Panc1 (cell line): Measurements from ENCODE around the gene RCOR2. TPM values are rescaled to one million over a fixed set of nuclear protein-coding genes. Genes with fewer than 3 reads are reported as not detected.

Experiments used
- ATAC-seq: fragments of 200-7000 bp; cut with Tn5 transposase; 2 replicates; pipeline ENCODE4 v1.9.1; 2020; ENCODE audit warnings: mild to moderate bottlenecking, moderate library complexity
- BruUV-seq: library from RNA; stranded (reverse); fragments of 400-500 nt; replicated peaks from 2 replicates; lab custom pipeline; 2021; lab: Mats Ljungman, UMichigan
- CTCF ChIA-PET: fragments of 300-600 bp; sonication (Branson Sonifier 250); formaldehyde crosslinking; loops from one replicate; lab custom pipeline; 2022; ENCODE audit warnings: antibody characterized with exemption; lab: Charles Lee
- POLR2A ChIA-PET: fragments of 300-600 bp; sonication (Branson Sonifier 250); formaldehyde crosslinking; loops from one replicate; lab custom pipeline; 2022; ENCODE audit warnings: antibody characterized with exemption; lab: Charles Lee
- DNase-seq: peaks from one replicate; pipeline ENCODE4 v3.0.0-alpha.2; 2010; ENCODE audit warnings: low read depth, low spot score
- H3K27ac ChIP-seq: 2 replicates; pipeline ENCODE4 v1.5.1; 2011; ENCODE audit warnings: mild to moderate bottlenecking, low read length, inconsistent platforms
- H3K27me3 ChIP-seq: fragments of 200-500 bp; sonication (Bioruptor generic); 2 replicates; pipeline ENCODE4 v1.6.0; 2014; ENCODE audit warnings: low read length, inconsistent platforms; ENCODE audit not compliant: control insufficient read depth, insufficient read depth
- H3K36me3 ChIP-seq: fragments of 200-500 bp; sonication (Bioruptor generic); 2 replicates; pipeline ENCODE4 v1.5.1; 2014; ENCODE audit warnings: inconsistent platforms, mild to moderate bottlenecking, low read length, moderate library complexity; ENCODE audit not compliant: control insufficient read depth, insufficient read depth
- H3K4me1 ChIP-seq: 2 replicates; pipeline ENCODE4 v1.5.1; 2011; ENCODE audit warnings: inconsistent platforms, mild to moderate bottlenecking, low read length, moderate library complexity; ENCODE audit not compliant: control insufficient read depth, insufficient read depth
- H3K4me3 ChIP-seq, 2 experiments: 2 replicates each; pipeline ENCODE4 v1.5.1; 2011 to 2012; ENCODE audit warnings: low read depth in 2 of 2, low read length in 2 of 2, mild to moderate bottlenecking in 2 of 2, inconsistent platforms in 1 of 2, moderate library complexity in 1 of 2
- H3K9me3 ChIP-seq: fragments of 200-500 bp; sonication (Bioruptor generic); 2 replicates; pipeline ENCODE4 v1.5.1; 2014; ENCODE audit warnings: low read depth, mild to moderate bottlenecking, inconsistent platforms, low read length, moderate library complexity; ENCODE audit not compliant: control insufficient read depth, insufficient read depth
- POLR2AphosphoS5 ChIP-seq: IDR thresholded peaks from 2 replicates; pipeline ENCODE4 v1.6.1; 2012; ENCODE audit warnings: mild to moderate bottlenecking, low read depth, low read length, moderate library complexity
- SIN3A ChIP-seq: IDR thresholded peaks from 2 replicates; pipeline ENCODE4 v1.6.1; 2012; ENCODE audit warnings: low read depth, mild to moderate bottlenecking, low read length, moderate library complexity, borderline replicate concordance; ENCODE audit not compliant: insufficient read depth
- TCF7L2 ChIP-seq: IDR thresholded peaks from 2 replicates; pipeline ENCODE4 v1.6.1; 2011; ENCODE audit warnings: mild to moderate bottlenecking, low read depth, low read length, inconsistent platforms
- in situ Hi-C: cut with HindIII; loops from 2 replicates; pipeline ENCODE4 v1.10.0; 2016; ENCODE audit warnings: low sequenced_read_pairs, low pct_unique_long_range_greater_than_20kb
- intact Hi-C: fragments of 100-400 bp; cut with micrococcal nuclease; formaldehyde crosslinking; loops from one replicate; pipeline ENCODE4 v1.10.0; 2022; ENCODE audit not compliant: unreplicated experiment
- total RNA-seq: library from RNA; stranded (reverse); gene quantifications from one replicate; pipeline ENCODE4 v1.2.1, GENCODE V29; 2021; ENCODE audit not compliant: unreplicated experiment
- TF ChIP-seq, protein P1 (sequence below): fragments of 450-650 bp; IDR thresholded peaks from 2 replicates; pipeline ENCODE4 v1.5.1; 2017; ENCODE audit warnings: mild to moderate bottlenecking
- TF ChIP-seq, protein P2 (sequence below), 2 experiments: IDR thresholded peaks; 2 replicates each; pipeline ENCODE4 v1.6.1; 2011 to 2012; ENCODE audit warnings: low read depth in 2 of 2, control low read depth in 1 of 2, low read length in 1 of 2, mild to moderate bottlenecking in 1 of 2, moderate library complexity in 1 of 2; ENCODE audit not compliant: insufficient read depth in 1 of 2

Gene RCOR2
- total RNA-seq, 1 experiment from 2014 or later = 10.2 TPM

DNA sequence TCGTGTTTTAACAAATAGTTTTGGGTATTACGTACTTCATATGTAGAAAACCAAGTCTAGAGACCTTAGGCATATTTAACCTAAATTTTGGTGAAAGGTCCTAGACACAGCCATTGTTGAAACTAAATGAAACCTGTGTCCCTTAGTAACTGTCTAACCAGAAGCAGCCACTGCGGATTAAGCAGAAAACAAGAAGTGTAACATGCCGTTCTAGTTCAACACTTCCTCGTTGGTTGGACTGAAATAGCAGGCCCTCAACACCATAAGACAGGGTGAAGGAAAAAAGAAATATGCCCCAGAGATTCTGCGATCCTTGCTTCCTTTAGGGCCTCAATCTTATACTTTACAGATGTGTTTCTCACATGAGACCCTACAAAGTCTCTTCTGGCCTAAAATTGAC is 23.8 kb upstream of the RCOR2 start:
- TF ChIP-seq TCF7L2 (no peak), POLR2AphosphoS5 (no peak), SIN3A (no peak)
- TF ChIP-seq, protein P1, sequence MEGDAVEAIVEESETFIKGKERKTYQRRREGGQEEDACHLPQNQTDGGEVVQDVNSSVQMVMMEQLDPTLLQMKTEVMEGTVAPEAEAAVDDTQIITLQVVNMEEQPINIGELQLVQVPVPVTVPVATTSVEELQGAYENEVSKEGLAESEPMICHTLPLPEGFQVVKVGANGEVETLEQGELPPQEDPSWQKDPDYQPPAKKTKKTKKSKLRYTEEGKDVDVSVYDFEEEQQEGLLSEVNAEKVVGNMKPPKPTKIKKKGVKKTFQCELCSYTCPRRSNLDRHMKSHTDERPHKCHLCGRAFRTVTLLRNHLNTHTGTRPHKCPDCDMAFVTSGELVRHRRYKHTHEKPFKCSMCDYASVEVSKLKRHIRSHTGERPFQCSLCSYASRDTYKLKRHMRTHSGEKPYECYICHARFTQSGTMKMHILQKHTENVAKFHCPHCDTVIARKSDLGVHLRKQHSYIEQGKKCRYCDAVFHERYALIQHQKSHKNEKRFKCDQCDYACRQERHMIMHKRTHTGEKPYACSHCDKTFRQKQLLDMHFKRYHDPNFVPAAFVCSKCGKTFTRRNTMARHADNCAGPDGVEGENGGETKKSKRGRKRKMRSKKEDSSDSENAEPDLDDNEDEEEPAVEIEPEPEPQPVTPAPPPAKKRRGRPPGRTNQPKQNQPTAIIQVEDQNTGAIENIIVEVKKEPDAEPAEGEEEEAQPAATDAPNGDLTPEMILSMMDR = no peak
- TF ChIP-seq, protein P2, sequence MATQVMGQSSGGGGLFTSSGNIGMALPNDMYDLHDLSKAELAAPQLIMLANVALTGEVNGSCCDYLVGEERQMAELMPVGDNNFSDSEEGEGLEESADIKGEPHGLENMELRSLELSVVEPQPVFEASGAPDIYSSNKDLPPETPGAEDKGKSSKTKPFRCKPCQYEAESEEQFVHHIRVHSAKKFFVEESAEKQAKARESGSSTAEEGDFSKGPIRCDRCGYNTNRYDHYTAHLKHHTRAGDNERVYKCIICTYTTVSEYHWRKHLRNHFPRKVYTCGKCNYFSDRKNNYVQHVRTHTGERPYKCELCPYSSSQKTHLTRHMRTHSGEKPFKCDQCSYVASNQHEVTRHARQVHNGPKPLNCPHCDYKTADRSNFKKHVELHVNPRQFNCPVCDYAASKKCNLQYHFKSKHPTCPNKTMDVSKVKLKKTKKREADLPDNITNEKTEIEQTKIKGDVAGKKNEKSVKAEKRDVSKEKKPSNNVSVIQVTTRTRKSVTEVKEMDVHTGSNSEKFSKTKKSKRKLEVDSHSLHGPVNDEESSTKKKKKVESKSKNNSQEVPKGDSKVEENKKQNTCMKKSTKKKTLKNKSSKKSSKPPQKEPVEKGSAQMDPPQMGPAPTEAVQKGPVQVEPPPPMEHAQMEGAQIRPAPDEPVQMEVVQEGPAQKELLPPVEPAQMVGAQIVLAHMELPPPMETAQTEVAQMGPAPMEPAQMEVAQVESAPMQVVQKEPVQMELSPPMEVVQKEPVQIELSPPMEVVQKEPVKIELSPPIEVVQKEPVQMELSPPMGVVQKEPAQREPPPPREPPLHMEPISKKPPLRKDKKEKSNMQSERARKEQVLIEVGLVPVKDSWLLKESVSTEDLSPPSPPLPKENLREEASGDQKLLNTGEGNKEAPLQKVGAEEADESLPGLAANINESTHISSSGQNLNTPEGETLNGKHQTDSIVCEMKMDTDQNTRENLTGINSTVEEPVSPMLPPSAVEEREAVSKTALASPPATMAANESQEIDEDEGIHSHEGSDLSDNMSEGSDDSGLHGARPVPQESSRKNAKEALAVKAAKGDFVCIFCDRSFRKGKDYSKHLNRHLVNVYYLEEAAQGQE (IDR thresholded peaks at IDR 0.05; ENCODE audit: insufficient read depth in 1 of 2, low read depth in 2 of 2, low read length in 1 of 2) = no peak
- BruUV-seq = TSS peak; percentile 81
- intact Hi-C loops (no loop called here), in situ Hi-C loops (no loop called here)
- ChIA-PET CTCF (no interaction called here), POLR2A (no interaction called here)
- DNase-seq (no peak), ATAC-seq (no peak)
- H3K27ac ChIP-seq = peak overlapping the region; percentile 24; the same call in 1 of the 2 replicates
- H3K4me3 ChIP-seq = no peak overlapping the region
- H3K27me3 ChIP-seq = no peaks in the 10 kb centered on the region
- H3K36me3 ChIP-seq = no peaks in the 10 kb centered on the region
- H3K9me3 ChIP-seq = no peaks in the 10 kb centered on the region
- peaks cover 26% of the 10 kb centered on the region for H3K4me1 ChIP-seq

DNA sequence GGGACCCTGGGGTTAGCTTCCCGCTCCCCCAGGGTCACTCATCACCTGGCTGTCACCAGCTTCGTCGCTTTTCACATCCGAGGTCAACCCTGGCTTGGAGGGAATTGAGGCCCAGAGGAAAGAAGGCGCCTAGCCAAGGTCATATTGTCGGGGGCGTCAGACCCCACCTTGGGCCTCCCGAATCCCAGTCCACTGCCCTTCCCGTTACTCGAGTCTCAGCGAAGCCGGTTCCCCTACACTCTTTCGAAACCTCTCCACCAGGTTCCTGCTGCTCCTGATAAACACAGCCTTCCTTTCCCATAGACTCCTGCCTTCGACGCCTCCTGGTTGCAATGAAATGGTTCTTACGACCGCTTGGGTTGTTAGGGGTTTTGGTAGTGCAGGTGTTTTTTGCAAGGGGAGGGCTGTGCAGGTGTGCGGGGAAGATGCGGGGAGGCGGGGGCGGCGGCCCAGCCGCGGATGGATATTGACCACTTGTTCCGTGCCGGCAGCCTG is 22.5 kb upstream of the RCOR2 start:
- no TSS peak for BruUV-seq
- H3K36me3 ChIP-seq = no peaks in the 10 kb centered on the region
- CTCF ChIA-PET = interaction anchor here (0.6 kb wide), 2 partner anchors 172 to 212 kb away, joined by 3 read pairs; no protein-coding TSS in a partner anchor
- H3K4me3 ChIP-seq = peak overlapping the region; percentile 65 to 93
- ATAC-seq (no peak), DNase-seq (no peak)
- intact Hi-C loops = no loop called here
- no peaks in the 10 kb centered on the region for H3K27me3 ChIP-seq
- H3K4me1 ChIP-seq = peaks cover 16% of the 10 kb centered on the region
- peak overlapping the region; percentile 88 for H3K27ac ChIP-seq
- H3K9me3 ChIP-seq = no peaks in the 10 kb centered on the region
- in situ Hi-C loops = no loop called here
- POLR2A ChIA-PET = interaction anchor here (0.6 kb wide), 1 partner anchor 22 kb away, joined by 3 read pairs; the partner anchor contains the start of gene RCOR2
- no peak for TF ChIP-seq SIN3A
- TF ChIP-seq, protein P2 (IDR thresholded peaks at IDR 0.05; ENCODE audit: insufficient read depth in 1 of 2, low read depth in 2 of 2, low read length in 1 of 2) = no peak
- TF ChIP-seq, protein P1 = no peak
- TF ChIP-seq TCF7L2 = no peak
- TF ChIP-seq POLR2AphosphoS5 = no peak
